HG02970 (cell line): ENCODE results near the gene LDLRAD1.
"Not testable (repeated sequence)": the region's sequence is repeated elsewhere in the genome, so short reads cannot be mapped to it uniquely, and the experiment has no call there.

Experiments
- ATAC-seq: cut with Tn5 transposase; IDR thresholded peaks from one replicate; pipeline ENCODE4 v1.9.1; 2021; ENCODE audit warnings: mild to moderate bottlenecking, moderate library complexity, moderate number of reproducible peaks; ENCODE audit not compliant: unreplicated experiment, low FRiP score

Gene LDLRAD1, protein sequence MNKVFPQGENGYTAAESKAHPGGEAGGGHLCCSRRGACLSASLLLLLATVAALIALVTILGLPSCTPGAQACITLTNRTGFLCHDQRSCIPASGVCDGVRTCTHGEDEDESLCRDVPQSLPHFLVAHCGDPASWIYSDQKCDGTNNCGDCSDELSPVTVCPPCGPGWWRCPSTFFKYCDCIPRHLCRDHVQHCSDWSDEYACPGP

DNA sequence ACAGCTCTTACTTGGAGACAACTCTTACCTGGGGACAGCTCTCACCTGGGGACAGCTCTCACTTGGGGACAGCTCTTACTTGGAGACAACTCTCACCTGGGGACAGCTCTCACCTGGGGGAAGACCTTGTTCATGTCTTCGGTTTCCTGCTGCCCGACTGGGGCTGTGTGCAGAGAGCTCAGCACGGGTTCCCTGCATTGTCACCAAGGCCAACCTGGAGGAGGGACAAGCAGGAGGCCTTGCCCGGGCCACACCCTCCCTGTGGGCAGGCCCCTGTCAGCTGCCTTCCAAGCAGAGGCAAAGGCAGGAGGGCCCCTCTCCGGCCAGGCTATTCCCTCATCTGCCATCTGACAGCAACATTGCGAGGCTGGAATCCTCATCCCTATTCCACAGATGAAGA, at the start of gene LDLRAD1:
Gene LDLRAD1 (minus strand): TSS at position 208 of the 400 bp plus-strand sequence. CDS start 74 bp downstream, at position 134.
- no peak for ATAC-seq

DNA sequence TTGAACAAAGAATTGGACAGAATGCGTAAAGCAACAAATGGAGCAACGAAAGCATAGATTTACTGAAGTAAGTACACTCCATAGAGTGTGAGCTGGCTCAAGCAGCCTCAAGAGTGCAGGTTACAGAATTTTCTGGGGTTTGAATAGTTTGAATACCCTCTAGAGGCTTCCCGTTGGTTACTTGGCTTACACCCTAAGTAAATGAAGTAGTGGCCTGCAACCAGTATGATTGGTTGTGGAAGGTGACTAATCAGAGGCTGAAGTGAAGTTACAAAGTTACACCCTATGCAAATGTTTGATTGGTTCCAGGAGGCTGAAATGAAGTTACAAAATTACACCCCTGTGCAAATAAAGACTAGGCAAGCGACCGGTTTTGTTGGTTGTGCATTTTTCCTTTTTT, 46.3 kb upstream of the LDLRAD1 start:
- ATAC-seq, result no peak

DNA sequence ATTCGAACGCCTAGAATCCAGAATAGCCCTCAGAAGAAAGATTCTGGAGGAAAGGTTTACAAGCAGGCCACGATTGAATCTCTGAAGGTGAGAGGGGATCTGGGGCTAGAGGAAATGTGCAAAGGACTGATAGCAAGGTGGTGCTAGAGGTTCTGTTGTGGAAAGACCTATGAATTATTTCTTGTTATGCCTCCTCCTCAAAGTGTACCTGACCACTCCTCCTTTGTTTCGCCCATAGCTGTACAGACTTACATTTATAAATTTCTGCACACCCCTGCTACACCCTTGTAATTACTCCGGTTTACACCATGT, 36.4 kb upstream of the LDLRAD1 start:
- ATAC-seq, result no peak

DNA sequence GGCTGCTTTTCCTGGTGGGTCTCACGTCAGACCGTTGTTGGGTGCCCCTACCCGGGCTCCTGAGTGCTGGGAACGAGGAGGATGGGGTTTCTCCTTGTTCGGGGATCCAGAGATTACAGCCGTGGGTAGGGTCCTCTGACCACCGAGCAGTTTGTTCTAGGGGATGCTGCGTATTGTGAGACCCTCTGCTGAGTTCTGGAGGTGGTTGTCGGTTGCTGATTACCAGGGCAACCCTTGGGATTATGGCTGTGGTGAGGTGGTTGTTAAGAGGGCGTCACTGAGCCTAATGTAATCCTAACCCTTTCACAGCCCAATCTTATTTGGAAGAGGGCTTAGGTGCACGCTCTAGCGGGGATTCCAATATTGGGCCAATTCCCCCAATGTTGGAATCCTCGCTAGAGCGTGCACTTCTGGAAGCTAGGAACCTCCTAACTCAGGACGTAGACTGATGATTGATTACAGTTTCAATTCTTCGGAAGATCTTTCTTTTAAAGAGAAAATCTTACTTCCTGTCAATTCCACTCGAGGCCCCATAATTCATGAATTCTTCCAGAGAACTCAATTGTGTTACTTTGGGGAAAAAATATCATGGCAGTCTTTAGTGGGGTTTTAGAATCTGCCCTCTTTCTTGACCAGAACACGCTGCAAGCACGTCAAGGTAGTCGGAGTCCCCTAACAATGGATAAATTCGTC, 35.9 kb upstream of the LDLRAD1 start:
- no peak for ATAC-seq

DNA sequence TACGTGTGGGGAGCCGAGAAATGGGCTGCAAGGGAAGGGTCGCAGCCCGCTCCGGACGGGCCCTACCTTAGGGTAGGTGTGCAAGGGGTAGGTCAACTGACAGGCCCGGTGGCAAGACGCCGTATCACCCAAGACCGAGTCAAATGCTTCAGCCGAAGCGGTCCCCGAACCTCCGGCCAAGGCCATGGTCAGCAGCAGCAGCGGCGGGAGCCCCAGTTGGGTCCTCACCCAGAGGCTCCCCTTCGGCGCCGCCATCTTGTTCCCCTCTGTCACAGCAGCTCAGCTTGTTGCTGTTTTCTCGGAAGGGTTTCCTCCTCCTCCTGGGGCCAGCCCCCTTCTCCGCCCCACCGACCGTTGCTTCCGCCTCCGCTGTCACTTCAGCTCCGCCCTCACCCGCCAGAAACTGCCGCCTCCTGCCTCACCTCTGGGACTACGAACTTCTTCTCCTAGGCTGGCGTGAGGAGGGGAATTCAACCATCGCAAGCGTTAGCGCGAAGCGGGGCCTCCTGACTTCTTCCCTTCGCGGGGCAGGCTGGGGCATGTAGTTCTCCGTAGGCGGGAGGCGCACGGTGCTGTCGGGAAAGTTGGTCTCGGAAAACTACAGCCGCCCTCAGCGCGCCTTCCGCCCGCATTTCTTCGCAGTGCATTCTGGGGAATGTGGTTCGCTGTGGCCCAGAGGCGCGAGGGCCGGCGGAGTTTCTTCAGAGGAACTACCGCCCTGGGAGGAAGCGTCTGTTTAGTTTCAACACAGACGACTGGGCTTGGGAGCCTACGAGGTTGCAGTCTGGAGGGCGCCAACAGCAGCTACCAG, 35.2 kb upstream of the LDLRAD1 start, which contains the start of the genes TCEANC2 and TMEM59:
Gene TCEANC2 (plus strand): TSS at position 675 of the 811 bp plus-strand sequence. CDS start 815 bp downstream, outside the sequence.
Gene TMEM59 (minus strand): TSS at position 271 of the 811 bp plus-strand sequence. CDS start 16 bp downstream, at position 255.
- ATAC-seq, result peak; percentile 95

DNA sequence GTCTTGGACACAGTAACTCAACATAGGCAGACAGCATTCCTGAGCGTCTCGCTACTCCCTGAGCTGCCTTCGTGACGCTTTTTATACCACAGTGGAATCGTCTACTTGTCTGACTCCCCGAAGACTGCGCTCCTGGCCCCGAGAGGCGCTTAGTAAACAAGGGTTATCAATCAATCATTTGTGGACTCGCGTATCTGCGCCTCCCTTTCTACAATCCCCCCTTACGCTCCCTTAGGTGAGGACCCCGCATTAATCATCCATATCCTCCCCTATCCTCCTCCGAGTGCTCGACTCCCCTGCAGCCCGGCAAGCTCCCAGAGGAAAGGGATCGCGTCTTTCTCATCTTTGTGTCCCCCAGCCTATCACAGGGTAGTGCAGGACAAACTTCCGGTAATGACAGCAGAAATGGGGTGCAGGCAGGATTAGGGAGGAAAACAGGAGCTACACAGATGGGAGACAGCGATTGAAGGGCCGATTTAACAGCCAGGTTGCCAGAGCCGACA, 34.5 kb upstream of the LDLRAD1 start:
- no peak for ATAC-seq

DNA sequence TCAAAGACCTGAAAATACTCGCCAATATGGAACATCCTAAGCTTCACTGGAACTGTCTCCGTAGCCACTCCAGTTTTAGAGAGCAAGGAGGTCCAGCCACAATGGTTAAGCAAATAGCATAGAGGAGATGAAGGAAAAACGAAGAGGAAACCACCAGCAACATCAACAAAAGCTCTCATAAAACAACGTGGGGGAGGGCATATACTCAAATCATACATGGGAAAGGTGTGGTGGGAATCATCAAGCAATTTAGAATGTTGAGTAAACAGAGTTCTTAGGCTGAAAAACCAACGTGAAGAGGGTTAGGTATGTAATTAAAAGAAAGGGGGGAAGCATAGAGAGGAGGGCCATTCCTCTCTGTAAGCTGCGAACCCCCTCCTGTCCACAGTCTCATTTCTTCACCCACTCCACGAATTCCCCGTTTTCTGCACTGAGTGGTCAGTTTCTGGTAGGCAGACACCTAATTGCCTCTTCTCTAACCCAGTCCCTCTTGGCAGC, 34.0 kb upstream of the LDLRAD1 start:
- no peak for ATAC-seq

DNA sequence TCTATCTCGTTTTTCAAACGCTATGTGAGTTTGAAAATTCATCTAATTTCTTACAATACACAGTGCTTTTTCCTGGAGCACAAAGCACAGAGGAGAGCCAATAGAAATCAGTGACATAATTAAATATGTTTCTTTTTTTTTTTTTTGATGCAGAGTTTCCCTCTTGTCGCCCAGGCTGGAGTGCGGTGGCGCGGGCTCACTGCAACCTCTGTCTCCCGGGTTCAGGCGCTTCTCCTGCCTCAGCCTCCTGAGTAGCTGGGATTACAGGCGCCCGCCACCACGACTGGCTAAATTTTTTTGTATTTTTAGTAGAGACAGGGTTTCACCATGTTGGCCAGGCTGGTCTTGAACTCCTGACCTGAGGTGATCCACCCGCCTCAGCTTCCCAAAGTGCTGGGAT, 32.4 kb upstream of the LDLRAD1 start:
- ATAC-seq, result not testable (repeated sequence)

DNA sequence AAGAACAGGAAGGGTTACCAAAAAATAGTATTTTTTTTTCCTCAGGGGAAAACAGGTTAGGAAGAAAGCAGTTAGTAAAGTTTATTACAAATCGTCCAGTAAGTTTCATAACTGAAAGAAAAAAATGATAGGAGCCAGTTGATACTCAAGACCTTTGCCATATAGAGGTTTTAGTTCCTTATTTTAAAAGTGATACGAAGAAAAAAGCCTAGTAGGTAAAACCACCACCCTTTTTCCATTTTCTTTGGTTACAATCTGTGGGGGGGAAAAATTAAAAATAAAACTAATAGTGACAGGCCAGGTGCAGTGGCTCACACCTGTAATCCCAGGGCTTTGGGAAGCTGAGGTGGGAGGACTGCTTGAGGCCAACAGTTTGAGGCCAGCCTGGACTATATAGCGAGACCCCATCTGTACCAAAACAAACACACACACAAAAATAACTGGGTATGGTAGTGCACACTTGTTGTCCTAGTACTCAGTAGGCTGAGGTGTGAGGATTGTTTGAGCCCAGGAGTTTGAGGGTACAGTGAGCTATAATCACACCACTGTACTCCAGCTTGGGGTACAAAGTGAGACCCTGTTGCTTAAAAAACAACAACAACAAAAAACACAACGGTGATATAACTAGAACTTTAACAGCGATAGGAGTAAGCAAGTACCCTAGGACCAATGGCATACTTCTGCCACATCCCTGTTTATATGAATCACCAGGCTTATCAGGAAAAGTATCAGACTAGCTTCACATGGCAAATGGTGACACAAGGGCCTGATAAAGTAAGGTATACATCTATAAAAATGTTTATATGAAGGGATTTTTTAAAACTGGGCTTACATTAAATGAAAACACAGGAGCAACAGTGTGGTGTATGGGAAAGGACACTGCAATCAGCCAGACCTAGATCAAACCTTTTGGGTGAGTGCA, 29.7 kb upstream of the LDLRAD1 start:
- no peak for ATAC-seq

DNA sequence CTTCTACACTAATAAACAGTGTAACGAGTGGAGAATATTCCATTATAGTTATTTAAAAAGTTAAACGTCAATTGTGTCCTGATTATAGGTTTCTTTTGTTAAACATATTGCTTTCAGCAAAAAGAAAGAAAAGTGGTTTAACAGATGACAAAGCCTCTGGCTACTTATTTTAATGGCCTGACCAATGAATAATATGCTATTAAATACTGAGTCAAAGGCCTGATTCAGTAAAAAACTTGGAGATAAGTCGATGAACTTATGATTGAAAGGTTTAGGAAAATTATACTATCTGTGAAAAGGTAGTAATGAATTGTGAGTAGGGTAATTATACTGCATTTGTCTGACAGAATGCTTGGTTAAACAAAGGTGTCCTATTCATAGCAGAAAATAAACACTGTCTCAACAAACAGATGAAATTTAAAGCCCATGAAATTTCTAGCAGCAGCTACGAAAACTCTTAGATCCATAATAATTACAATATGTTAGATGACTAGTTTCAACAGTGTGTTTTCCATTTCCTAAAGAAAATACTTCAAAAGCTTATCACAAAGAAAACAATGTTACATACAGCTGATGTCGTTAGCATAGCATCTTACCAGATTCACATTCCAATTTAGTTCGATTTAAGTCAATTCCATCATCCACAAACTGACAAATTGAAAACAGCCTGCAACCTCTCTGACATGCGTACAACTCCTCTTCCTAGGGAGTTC, 28.8 kb upstream of the LDLRAD1 start:
- no peak for ATAC-seq

DNA sequence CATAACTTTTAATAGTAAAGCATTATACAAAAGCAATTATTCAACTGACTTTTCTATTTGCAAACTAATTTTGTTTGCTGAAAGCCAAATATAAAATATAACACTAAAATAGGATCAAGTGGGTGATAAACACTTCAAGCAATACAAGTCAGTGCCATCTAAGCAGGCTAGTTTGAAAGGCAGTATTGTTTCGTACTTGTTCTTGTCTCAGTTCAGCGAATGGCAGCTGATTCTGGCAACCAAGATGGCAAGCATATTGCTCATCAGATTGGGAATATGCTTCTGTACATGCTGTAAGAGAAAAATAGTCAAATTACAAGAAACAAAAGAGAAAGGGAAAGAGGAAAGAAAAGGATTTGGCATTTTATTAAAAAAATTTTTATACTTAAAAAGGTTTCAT, 27.5 kb upstream of the LDLRAD1 start:
- no peak for ATAC-seq

DNA sequence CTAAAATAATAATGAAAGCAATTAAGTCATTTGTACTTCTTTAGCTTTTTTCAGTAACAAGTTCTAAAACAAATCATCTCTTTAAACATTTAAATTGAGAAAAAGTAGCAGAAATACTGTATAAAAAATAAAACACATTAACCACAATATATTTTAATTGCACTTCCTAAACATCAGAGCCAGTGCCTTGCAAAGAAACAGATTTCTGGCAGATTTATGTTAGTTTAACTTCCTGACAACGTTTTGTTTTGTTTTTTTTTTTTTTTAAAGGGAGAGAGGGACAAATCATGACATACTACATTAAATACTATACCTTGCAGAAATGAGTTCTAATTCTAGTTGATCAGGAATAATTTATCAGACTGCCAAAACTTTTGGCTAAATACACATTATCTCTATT, 23.8 kb upstream of the LDLRAD1 start:
- no peak for ATAC-seq

DNA sequence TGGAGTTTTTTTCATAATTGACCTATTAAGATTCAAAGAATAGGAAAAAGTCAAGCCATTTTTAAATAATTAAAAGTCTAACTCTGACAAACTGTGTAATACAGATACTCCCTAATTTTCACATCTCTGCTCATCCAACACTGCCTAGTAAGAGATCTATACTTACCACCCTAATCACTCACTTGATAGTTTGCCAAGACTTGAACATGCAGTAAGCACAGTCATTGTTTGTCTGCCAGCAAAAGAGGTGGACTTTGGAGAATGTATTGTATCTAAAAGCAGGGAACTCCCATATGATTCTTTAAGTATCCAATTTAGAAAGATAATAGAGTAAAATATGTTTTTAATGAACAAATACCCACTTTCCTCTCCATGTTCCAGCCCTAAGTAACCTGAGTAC, 19.5 kb upstream of the LDLRAD1 start:
- no peak for ATAC-seq

DNA sequence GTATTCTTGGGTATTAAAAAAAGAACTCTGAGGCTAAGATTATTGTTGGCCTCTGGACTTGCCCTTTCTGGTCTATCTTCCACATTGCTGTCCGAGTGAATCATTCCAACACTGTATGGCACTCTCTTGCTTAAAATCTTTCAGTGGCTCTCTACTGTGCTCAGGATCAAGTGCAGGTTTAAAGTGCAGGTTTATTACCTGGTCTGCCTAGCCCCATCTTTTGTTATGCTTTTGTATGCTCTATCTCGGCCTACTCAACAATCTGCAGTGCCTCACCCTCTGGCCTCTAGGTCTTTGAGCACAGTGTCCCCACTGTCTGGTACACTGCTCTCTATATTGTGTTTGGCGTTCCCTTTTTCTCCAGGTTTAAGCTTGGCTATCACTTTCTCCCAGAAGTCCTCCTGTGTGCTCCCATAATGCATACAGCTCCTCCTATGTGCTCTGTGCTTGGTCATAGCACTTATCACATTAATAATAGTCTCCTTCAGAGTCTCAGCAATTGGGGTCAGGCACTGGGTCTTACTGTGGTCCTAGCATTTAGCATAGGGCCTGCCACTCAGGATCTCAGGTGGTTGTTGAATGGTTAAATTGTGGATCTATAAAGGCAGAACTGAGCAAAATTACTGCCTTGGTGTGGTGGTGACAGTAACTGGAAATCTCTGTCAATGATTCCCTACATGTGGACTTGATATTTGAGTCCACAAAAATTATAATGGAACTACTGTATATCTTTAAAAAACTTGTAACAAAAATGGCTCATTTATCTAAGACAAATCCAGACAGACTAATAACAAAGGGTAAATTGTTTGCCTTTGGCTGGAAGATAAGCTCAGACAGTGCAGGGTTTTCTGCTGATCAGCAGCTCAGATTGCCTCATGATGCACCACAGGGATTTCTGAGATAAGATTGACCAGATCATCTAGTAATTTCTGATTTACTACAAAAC, 10.6 kb upstream of the LDLRAD1 start:
- no peak for ATAC-seq

DNA sequence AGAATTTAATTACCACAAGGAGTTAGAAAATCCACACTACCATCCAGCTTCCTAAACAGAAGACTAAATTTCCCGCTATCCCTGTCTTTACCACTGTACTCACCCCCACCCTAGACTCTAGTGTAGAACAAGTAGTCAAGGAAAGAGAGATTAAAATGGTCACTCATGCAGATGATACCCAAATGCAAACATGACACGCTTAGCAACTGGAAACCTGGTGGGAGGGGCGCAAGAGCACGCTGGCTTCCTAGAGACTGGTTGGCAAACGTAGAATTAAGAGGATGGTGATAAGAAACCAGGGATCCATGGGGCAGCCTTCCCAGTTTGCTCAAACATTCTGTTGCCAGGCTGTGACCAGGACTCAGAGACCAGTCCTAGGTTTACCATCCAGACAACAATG, 9.9 kb upstream of the LDLRAD1 start:
- ATAC-seq, result no peak

DNA sequence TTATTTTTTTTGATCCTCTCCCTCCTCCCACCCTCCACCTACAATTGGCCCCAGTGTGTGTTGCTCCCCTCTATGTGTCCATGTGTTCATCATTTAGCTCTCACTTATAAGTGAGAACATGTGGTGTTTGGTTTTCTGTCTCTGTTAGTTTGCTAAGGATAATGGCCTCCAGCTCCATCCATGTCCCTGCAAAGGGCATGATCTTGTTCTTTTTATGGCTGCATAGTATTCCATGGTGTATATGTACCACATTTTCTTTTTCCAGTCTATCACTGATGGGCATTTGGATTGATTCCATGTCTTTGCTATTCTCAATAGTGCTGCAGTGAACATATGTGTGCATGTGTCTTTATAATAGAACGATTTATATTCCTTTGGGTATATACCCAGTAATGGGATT, 6.8 kb upstream of the LDLRAD1 start:
- not testable (repeated sequence) for ATAC-seq

DNA sequence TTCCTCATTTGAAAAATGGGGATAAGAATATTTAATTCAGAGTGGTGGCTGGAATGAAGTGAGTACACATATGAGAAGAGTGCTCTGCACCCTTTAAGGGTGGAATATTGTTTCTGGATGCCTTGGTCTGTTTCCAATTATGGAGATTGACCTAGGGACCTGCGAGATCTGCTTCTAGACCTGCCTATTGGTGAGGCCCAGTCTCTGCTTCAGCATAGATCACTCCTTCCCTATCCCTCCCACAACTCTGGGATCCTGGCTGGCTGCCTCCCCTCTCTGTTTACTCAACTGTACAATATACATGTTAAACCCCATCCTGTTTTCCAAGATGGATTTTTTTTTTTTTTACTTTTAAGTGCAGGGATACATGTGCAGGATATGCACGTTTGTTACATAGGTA, 6.4 kb upstream of the LDLRAD1 start:
- no peak for ATAC-seq

DNA sequence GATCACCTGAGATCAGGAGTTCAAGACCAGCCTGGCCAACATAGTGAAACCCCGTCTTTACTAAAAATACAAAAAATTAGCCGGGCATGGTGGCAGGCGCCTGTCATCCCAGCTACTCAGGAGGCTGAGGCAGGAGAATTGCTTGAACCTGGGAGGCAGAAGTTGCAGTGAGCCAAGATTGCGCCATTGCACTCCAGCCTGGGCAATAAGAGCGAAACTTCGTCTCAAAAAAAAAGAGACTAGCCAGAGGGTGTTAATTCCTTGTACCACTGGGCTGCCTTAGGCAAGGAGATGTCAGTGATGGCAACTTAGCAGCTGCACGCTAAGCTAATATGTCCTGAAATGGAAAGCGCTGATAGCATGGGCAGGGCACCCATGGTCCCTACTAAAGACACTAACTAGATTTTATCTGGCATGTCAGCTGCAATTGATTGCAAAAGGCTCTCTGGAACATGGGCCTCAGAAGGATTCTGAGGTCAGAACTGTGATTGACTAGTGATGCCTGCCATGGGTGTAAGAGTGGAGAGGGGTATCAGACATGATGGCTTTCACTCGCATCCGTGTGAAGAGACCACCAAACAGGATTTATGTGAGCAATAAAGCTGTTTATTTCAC, 1.7 kb upstream of the LDLRAD1 start:
- ATAC-seq, result not testable (repeated sequence)
